ENCODE measurements around the gene KRT77.
"Not testable (repeated sequence)": the region's sequence is repeated elsewhere in the genome, so short reads cannot be mapped to it uniquely, and the experiment has no call there.

KRT77 gene

DNA sequence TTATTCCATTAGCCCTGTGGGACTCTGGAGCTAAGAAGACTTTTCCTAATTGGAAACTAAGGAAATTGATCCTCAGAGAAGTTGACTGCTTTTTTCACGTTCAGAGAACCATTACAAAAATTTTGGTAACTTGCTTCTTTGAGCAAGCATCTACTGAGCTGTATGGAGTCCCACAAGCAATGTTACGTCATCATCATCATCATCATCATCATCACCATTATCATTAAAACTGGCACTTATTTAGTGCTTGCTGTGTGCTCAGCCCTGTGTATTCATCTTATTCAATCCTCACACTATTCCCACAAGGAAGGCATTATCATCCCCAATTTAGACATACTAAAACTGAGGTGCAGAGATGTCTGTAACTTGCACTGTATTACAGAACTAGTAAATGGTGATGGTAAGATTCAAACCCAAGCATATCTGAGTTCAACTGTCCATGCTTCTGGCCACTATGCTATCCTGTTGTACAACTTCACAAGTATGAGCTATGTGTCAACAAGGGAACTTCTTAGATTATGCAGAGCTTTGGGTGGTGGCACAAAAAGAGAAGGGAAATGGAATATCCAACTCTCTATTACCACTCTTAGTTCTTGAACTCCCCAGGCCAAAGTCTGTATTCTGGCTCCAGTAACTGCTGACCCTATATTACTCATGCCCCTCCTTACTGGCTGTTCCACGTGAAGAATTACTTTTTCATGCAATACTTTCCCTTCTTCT is 29.5 kb downstream of the KRT77 start:
- DNase-seq: no peak

- DNase-seq: no peak
Measured at GRCh38 chr12:52673217-52673616, 30.1 kb downstream of the KRT77 start.

DNA sequence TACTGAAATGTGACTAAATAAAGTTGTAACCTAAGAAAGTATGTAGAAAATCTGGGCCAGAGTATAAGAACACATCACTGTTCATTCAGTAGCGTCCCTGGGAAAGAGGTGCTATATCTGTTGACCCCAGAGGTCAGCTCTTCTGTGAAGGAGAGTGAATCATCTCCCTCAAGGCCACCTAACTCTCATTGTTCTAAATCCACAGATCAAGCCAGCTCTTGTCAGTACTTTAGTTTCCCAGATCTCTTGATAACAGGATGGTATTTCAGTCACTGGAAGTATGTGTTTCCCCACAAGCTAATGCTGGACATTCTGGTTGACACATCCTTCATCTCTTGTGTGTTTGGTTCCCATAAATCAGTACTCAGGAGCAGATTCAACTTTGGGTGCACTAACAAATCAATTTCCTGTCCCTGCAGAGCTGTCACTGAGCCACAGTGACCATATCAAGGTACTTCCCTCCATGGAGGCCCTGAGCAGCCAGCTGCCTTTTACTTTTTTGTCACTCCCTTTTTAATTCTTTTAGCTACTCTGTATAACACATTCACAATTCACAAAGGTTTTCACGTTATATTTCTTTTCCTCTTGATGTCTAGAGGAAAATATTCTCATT is 30.9 kb downstream of the KRT77 start:
- DNase-seq: no peak

DNA sequence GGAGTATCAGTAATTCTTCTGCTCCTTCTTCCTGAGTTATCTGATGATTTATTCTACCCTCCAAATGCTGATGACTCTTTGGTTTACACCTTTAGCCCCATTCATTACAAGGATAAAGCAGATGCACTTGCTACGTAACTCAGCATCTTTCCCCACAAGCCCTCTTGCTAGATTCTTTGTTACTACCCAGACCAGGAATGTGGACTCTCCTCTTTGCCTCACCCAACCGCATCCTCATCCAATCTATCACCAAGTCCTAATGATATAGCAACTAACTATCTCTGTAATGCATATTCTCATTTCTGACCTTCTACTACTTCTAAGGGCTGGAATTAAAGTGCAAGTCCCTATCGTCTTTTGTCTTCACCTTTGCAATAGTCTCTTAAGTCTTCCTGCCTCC is 32.4 kb downstream of the KRT77 start:
- DNase-seq: no peak

GRCh38 chr12:52670506-52670905 is 32.8 kb downstream of the KRT77 start:
- DNase-seq: no peak

DNA sequence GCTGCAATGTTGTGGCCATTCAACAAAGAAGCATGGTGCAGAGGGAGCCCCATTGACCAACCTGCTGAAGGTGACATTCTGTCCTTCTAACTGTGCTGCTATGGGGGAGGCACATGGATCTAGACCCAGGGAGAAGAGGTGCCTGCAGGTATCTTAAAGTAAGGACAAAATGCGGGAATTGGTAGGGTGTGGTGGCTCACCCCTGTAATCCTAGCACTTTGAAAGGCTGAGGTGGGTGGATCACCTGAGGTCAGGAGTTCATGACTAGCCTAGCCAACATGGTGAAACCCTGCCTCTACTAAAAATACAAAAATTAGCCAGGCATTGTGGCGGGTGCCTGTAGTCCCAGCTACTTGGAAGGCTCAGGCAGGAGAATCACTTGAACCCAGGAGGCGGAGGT is 33.4 kb downstream of the KRT77 start:
- DNase-seq: not testable (repeated sequence)

DNA sequence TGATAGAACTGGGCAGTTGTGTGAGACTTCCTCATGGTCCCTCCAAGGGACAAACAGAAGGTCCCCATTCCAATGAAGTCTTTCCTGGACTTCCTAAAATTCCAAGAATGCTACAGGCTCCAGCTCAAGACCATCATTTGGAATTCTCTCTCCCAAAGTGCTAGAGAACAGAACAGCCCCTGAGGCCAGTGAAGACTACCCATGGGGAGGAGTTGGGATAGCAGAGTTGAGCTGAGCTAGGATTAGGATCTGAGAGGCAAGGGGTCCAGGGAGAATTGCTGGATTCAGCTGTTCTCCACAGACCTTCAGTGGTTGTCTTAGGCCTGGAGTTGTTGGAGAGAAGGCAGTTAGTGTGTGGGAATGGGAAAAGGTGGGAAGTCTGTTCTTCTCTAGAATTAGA is 33.9 kb downstream of the KRT77 start:
- DNase-seq: no peak

DNA sequence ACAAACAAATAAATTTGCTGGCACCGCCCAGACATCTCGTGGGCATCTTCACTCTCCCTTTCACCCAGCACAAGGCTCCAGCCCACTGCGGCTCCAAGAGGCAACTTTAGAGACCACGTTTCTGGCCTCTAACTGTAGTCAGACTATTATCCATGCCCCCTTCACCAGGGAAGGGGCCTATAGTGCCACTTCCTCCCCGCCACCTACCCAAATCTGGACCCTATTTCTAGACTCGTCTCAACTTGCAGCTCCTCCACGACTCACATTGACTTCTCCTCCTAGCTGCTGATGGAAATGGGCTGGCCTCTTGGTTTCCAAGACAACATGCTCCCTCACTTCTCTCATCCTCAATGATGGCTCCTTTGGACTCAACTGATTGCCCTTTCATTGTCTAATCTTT is 35.4 kb downstream of the KRT77 start:
- no peak for DNase-seq

GRCh38 chr12:52667509-52667908 is 35.8 kb downstream of the KRT77 start:
- no peak for DNase-seq

DNA sequence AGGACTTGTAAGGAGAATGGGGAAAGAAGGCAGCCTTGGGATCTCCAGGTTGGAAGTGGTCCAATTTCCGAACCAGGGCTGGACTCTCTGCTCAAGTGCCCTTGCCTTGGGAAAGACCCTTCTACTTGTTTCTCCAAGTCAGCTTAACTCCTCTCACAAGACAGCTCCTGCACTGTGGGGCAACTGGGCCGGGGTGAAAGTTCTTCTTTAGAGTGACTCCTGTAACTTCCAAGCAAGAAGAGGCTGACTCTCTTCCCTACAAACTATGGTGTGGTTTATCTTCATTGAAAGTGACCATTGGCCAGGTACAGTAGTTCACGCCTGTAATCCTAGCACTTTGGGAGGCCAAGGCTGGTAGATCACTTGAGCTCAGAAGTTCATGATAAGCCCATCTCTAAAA is 36.9 kb downstream of the KRT77 start:
- no peak for DNase-seq

- no peak for DNase-seq
Measured at GRCh38 chr12:52663420-52663819, 39.9 kb downstream of the KRT77 start.

DNA sequence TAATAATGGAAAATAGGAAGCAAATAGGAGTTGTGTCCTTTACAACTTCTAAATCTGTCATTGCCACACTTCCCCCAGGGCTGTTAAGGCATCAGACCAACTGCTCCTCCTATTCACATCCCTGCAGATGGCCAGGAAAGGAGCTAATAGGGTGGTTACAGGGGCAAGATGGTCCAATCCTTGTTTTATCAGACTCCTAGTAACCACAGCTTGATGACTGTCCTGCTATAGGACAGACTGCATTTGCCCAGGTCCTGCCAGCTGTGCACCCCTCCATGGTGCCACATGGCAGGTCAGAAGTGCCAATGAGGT is 40.5 kb downstream of the KRT77 start:
- DNase-seq: no peak

- DNase-seq: no peak
Measured at GRCh38 chr12:52662093-52662917, 41.0 kb downstream of the KRT77 start.

DNA sequence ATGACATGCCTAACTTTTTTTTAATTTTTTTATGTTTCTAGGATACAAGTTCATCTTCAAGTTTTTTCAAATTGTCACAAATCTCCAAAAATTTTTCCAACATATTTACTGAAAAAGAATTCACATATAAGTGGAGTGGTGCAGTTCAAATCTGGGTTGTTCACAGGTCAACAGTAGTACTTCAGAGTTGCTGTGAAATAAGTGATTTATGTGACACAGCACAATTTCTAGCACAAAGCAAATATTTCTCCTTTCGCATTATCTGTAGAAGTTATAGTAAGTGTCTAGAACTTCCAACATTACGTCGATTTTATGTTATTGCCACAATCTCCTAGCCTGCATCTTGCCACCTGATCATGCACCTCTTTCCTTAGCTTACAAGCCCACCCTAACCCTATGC is 41.7 kb downstream of the KRT77 start:
- DNase-seq: no peak

- DNase-seq: no peak
Measured at GRCh38 chr12:52660934-52661499, 42.3 kb downstream of the KRT77 start.

DNA sequence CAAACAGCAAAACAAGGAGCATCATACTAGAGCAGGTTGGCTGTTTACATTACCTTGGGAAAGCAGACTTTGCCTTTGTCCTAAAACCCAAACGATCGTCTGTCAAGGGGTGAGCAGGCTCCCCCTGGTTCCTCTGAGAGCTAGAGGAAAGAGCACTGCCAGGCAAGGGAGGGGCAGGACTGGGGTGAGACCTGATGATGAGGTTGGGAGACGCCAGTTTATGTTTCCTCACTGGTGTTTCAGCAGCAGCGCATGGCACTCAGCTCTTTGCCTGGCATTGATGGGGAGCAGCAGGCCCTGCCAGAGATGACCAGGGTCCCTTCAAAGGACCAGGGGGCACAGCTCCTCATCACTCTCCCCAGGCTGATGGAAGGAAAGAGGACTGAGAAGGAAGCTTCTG is 43.4 kb downstream of the KRT77 start:
- DNase-seq: no peak

DNA sequence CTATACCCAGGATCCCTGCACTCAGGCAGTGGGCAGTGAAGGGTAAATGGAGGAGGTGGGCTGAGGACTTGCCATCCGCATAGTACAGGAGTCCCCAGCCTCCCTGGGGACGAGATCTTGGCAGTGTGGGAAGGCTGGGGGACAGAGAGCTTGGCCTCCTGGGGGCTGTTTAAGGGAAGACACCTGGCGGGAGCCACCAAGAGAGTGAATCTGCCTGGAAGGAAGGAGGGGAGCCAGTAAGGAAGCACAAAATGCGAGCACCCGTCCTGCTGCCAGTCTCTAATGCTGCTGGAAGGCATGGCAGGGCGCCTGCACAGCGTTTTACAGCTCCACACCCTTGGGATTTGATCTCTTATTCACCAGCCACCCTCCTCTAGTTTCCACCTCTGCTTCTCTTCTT is 43.9 kb downstream of the KRT77 start:
- no peak for DNase-seq

- no peak for DNase-seq
Measured at GRCh38 chr12:52658196-52658595, 45.1 kb downstream of the KRT77 start.

- DNase-seq: no peak
Measured at GRCh38 chr12:52657250-52657902, 45.9 kb downstream of the KRT77 start.

- no peak for DNase-seq
Measured at GRCh38 chr12:52656616-52657015, 46.7 kb downstream of the KRT77 start.

DNA sequence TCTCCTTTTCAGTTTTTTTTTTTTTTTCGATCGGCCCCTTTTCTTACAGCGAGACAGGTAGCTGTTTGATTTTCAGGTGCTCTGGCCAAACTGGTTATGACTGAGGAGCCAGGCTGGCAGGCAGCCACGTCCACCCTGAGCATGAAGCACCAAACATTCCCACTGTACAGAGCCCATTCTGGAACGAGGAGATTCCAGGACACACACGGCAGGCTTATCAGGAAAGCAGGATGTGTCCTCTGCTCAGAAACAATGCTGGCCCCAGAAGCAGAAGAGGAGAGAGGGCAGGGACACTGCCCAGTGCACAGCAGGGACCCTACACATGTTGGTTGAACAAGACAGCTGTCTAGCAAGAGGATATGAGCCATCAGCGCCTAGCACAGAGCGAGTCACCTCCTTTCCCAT is 47.6 kb downstream of the KRT77 start:
- DNase-seq: no peak

DNA sequence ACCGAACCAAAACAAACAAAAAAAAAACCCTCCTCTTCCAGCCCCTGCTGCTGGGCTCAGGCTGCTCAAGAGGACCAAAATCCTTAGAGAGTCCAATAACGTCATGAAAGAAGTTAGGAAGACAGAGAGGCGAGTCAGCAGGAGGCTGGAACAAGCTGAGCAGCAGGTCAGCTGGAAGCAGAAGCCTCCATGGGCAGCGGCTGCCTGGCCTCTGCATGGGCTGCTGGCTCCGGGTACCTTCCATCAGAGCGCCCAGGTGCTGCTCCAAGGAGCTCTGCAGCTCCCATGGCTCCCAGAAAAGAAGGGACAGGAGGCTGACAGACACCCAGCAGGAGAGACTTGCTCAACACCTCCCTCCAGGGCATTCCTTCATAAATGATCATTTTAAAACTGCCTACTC is 48.1 kb downstream of the KRT77 start:
- DNase-seq: no peak

DNA sequence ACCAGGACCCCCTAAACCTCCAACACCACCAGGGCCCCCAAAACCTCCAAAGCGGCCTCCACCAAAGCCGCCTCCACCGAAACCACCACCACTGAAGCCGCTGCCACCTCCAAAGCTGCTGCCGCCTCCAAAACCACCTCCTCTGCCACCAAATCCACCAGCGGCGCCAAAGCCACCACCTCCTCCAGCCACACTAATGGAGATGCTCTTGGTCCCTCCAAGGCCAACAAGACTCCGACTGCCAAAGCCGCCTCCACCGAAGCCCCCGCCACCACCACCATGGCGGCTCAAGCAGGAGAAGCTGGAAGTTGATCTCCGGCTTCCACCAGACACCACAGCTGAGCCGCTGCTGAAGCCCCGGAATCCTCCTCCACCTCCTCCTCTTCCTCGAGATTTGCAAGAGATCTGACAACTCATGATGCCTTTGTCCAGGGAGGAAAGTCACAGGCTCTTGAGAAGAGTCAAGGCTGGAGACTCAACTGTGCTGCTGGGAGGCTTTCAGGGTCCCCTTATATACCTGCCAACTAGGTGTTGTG is 51.5 kb downstream of the KRT77 start, which contains the start of gene KRT2:
KRT2 (minus strand) TSS at position 486 of the 536 bp plus-strand sequence; CDS start at position 417, 69 bp downstream.
- no peak for DNase-seq
